Kidney epithelial cell (primary cell): ENCODE results near the gene NR0B2. TPM values are rescaled to one million over a fixed set of nuclear protein-coding genes. Genes with fewer than 3 reads are reported as not detected.
"Not testable (repeated sequence)": the region's sequence is repeated elsewhere in the genome, so short reads cannot be mapped to it uniquely, and the experiment has no call there.

Source experiments
- DNase-seq: peaks from one replicate; pipeline ENCODE4 v3.0.0-alpha.2; 2010; ENCODE audit warnings: low read depth
- H3K27me3 ChIP-seq: 2 replicates; pipeline ENCODE4 v1.6.0; 2011; ENCODE audit warnings: low read length; ENCODE audit not compliant: control insufficient read depth, insufficient read depth
- H3K36me3 ChIP-seq: 2 replicates; pipeline ENCODE4 v1.5.1; 2011; ENCODE audit warnings: low read length; ENCODE audit not compliant: control insufficient read depth, insufficient read depth
- H3K4me3 ChIP-seq: 2 replicates; pipeline ENCODE4 v1.5.1; 2011; ENCODE audit warnings: low read depth, mild to moderate bottlenecking, control low read depth, low read length
- CTCF ChIP-seq: IDR thresholded peaks from 2 replicates; pipeline ENCODE4 v1.5.1; 2011; ENCODE audit warnings: mild to moderate bottlenecking, moderate library complexity, low read length, control low read depth, inconsistent platforms; ENCODE audit not compliant: insufficient read depth, poor library complexity, severe bottlenecking
- total RNA-seq: library from RNA; depleted of rRNA; stranded (reverse); fragments of >200 nt; gene quantifications from 2 replicates; pipeline ENCODE4 v1.2.3, GENCODE V29; 2015

NR0B2 gene
- total RNA-seq, 1 donor from 2014 or later, result not detected

- no peaks in the 10 kb centered on the region for H3K27me3 ChIP-seq
- no peak for TF ChIP-seq CTCF
- no peak for DNase-seq
- H3K36me3 ChIP-seq, result peaks cover 3% of the 10 kb centered on the region
- peak overlapping the region; percentile 71 for H3K4me3 ChIP-seq
These were observed 23.3 kb downstream of the NR0B2 start for GRCh38 chr1:26890467-26890796.

- Histone ChIP-seq H3K27me3 (no peaks in the 10 kb centered on the region), H3K36me3 (peaks cover 3% of the 10 kb centered on the region), H3K4me3 (peak within 1 kb of the TSS; percentile 71)
- DNase-seq, result peak; percentile 28
- no peak for TF ChIP-seq CTCF
These were observed 24.0 kb downstream of the NR0B2 start, which contains the start of gene GPN2 for GRCh38 chr1:26889551-26890466. TSS of gene GPN2 (minus strand) at chr1:26890283. CDS start at chr1:26890096, 187 bp downstream.

GRCh38 chr1:26888231-26888630 is 25.5 kb downstream of the NR0B2 start:
- Histone ChIP-seq H3K27me3 (no peaks in the 10 kb centered on the region), H3K36me3 (peaks cover 2% of the 10 kb centered on the region), H3K4me3 (no peak overlapping the region)
- no peak for DNase-seq
- no peak for TF ChIP-seq CTCF

GRCh38 chr1:26887125-26887524 is 26.6 kb downstream of the NR0B2 start:
- peaks cover 6% of the 10 kb centered on the region for H3K36me3 ChIP-seq
- DNase-seq, result no peak
- no peak overlapping the region for H3K4me3 ChIP-seq
- TF ChIP-seq CTCF, result peak; percentile 50
- no peaks in the 10 kb centered on the region for H3K27me3 ChIP-seq

- no peak for DNase-seq
- no peaks in the 10 kb centered on the region for H3K27me3 ChIP-seq
- TF ChIP-seq CTCF, result no peak
- peaks cover 6% of the 10 kb centered on the region for H3K36me3 ChIP-seq
- no peak overlapping the region for H3K4me3 ChIP-seq
These were observed 30.9 kb downstream of the NR0B2 start for GRCh38 chr1:26882696-26883463.

GRCh38 chr1:26881611-26882010 is 32.2 kb downstream of the NR0B2 start:
- not testable (repeated sequence) for DNase-seq, H3K36me3 ChIP-seq, H3K4me3 ChIP-seq, H3K27me3 ChIP-seq
